ENCODE data around the gene OCSTAMP. TPM values are rescaled to one million over a fixed set of nuclear protein-coding genes. Genes with fewer than 3 reads are reported as not detected.

The OCSTAMP gene
- total and polyA plus RNA-seq, 4 donors = 0.06 to 0.13 TPM; not detected in 2

GRCh38 chr20:46505506-46505905 is 44.9 kb downstream of the OCSTAMP start:
- 100% methylated on average over 3 of the region's 3 CpGs for WGBS (ENCODE audit: insufficient coverage)
- peaks cover 18% of the 10 kb centered on the region for H3K9me3 ChIP-seq (ENCODE audit: control insufficient read depth, insufficient read depth, low read length)
- H3K27me3 ChIP-seq (ENCODE audit: control insufficient read depth, insufficient read depth, low read length) = no peaks in the 10 kb centered on the region
- no peaks in the 10 kb centered on the region for H3K4me1 ChIP-seq (ENCODE audit: control insufficient read depth, insufficient read depth, low read length)
- H3K27ac ChIP-seq (ENCODE audit: low read depth, low read length) = no peak overlapping the region
- no peaks in the 10 kb centered on the region for H3K36me3 ChIP-seq (ENCODE audit: control insufficient read depth, insufficient read depth, low read length)
- no peak for DNase-seq (ENCODE audit: low read depth in 4 of 6, low spot score in 6 of 6)
- H3K4me3 ChIP-seq (ENCODE audit: low read depth, low read length) = no peak overlapping the region

GRCh38 chr20:46501961-46502360 is 48.5 kb downstream of the OCSTAMP start:
- DNase-seq (ENCODE audit: low read depth in 4 of 6, low spot score in 6 of 6) = no peak
- Histone ChIP-seq H3K27me3 (ENCODE audit: control insufficient read depth, insufficient read depth, low read length) (no peaks in the 10 kb centered on the region), H3K4me3 (ENCODE audit: low read depth, low read length) (no peak overlapping the region), H3K4me1 (ENCODE audit: control insufficient read depth, insufficient read depth, low read length) (no peaks in the 10 kb centered on the region), H3K36me3 (ENCODE audit: control insufficient read depth, insufficient read depth, low read length) (no peaks in the 10 kb centered on the region), H3K27ac (ENCODE audit: low read depth, low read length) (no peak overlapping the region), H3K9me3 (ENCODE audit: control insufficient read depth, insufficient read depth, low read length) (peaks cover 18% of the 10 kb centered on the region)
- WGBS (ENCODE audit: insufficient coverage) = 100% methylated on average over 2 of the region's 6 CpGs

GRCh38 chr20:46501337-46501942 is 49.0 kb downstream of the OCSTAMP start:
- Histone ChIP-seq H3K27me3 (ENCODE audit: control insufficient read depth, insufficient read depth, low read length) (no peaks in the 10 kb centered on the region), H3K4me1 (ENCODE audit: control insufficient read depth, insufficient read depth, low read length) (no peaks in the 10 kb centered on the region), H3K4me3 (ENCODE audit: low read depth, low read length) (no peak overlapping the region), H3K27ac (ENCODE audit: low read depth, low read length) (no peak overlapping the region), H3K36me3 (ENCODE audit: control insufficient read depth, insufficient read depth, low read length) (peaks cover 2% of the 10 kb centered on the region), H3K9me3 (ENCODE audit: control insufficient read depth, insufficient read depth, low read length) (peaks cover 18% of the 10 kb centered on the region)
- no peak for DNase-seq (ENCODE audit: low read depth in 4 of 6, low spot score in 6 of 6)
- no CpG with 5 or more reads among the region's 5 CpGs for WGBS (ENCODE audit: insufficient coverage)

- Histone ChIP-seq H3K36me3 (ENCODE audit: control insufficient read depth, insufficient read depth, low read length) (peaks cover 3% of the 10 kb centered on the region), H3K27me3 (ENCODE audit: control insufficient read depth, insufficient read depth, low read length) (no peaks in the 10 kb centered on the region), H3K27ac (ENCODE audit: low read depth, low read length) (no peak overlapping the region), H3K9me3 (ENCODE audit: control insufficient read depth, insufficient read depth, low read length) (no peaks in the 10 kb centered on the region), H3K4me3 (ENCODE audit: low read depth, low read length) (no peak overlapping the region), H3K4me1 (ENCODE audit: control insufficient read depth, insufficient read depth, low read length) (no peaks in the 10 kb centered on the region)
- WGBS (ENCODE audit: insufficient coverage) = no CpG with 5 or more reads among the region's 4 CpGs
- DNase-seq (ENCODE audit: low read depth in 4 of 6, low spot score in 6 of 6) = no peak
Measured at GRCh38 chr20:46494077-46494476, 56.4 kb downstream of the OCSTAMP start.

- Histone ChIP-seq H3K27me3 (ENCODE audit: control insufficient read depth, insufficient read depth, low read length) (no peaks in the 10 kb centered on the region), H3K9me3 (ENCODE audit: control insufficient read depth, insufficient read depth, low read length) (no peaks in the 10 kb centered on the region), H3K4me3 (ENCODE audit: low read depth, low read length) (no peak overlapping the region), H3K4me1 (ENCODE audit: control insufficient read depth, insufficient read depth, low read length) (no peaks in the 10 kb centered on the region), H3K27ac (ENCODE audit: low read depth, low read length) (no peak overlapping the region), H3K36me3 (ENCODE audit: control insufficient read depth, insufficient read depth, low read length) (peaks cover under 1% of the 10 kb centered on the region)
- no peak for DNase-seq (ENCODE audit: low read depth in 4 of 6, low spot score in 6 of 6)
- no CpG with 5 or more reads among the region's 8 CpGs for WGBS (ENCODE audit: insufficient coverage)
Measured at GRCh38 chr20:46491354-46491753, 59.1 kb downstream of the OCSTAMP start.

Other genes with a start within 250 kb of the OCSTAMP start
- gene CDH22, start 242.2 kb downstream of the OCSTAMP start, total RNA-seq = 1 to 10 TPM; 1.6 to 2.4 TPM
- gene CDH22, start 242.2 kb downstream of the OCSTAMP start, polyA plus RNA-seq (ENCODE audit: insufficient read length in 2 of 2) = 10 to 100 TPM; 12.6 to 13.1 TPM
- gene ELMO2, start 144.0 kb downstream of the OCSTAMP start, total RNA-seq = 10 to 100 TPM; 60.2 to 65.4 TPM
- gene ELMO2, start 144.0 kb downstream of the OCSTAMP start, polyA plus RNA-seq (ENCODE audit: insufficient read length in 2 of 2) = 10 to 100 TPM; 76.3 to 87.8 TPM
- gene ZNF334, start 37.1 kb downstream of the OCSTAMP start, total RNA-seq = 10 to 100 TPM; 17.6 to 23.7 TPM
- 10 to 100 TPM; 25.0 to 25.6 TPM for gene ZNF334, start 37.1 kb downstream of the OCSTAMP start, polyA plus RNA-seq (ENCODE audit: insufficient read length in 2 of 2)
- 100 to 1,000 TPM in 1 of 2 donors, 10 to 100 TPM in 1; 39.6 to 303 TPM for gene SLC13A3, start 100.8 kb upstream of the OCSTAMP start, total RNA-seq
- gene SLC13A3, start 100.8 kb upstream of the OCSTAMP start, polyA plus RNA-seq (ENCODE audit: insufficient read length in 2 of 2) = 10 to 100 TPM in 1 of 2 donors, 1 to 10 TPM in 1; 8.8 to 63.7 TPM
- 10 to 100 TPM; 22.4 to 35.6 TPM for gene TP53RK, start 138.8 kb upstream of the OCSTAMP start, total RNA-seq
- gene TP53RK, start 138.8 kb upstream of the OCSTAMP start, polyA plus RNA-seq (ENCODE audit: insufficient read length in 2 of 2) = 10 to 100 TPM; 17.6 to 21.4 TPM
- 10 to 100 TPM; 19.5 to 31.1 TPM for gene SLC2A10, start 159.0 kb upstream of the OCSTAMP start, total RNA-seq
- gene SLC2A10, start 159.0 kb upstream of the OCSTAMP start, polyA plus RNA-seq (ENCODE audit: insufficient read length in 2 of 2) = 10 to 100 TPM; 14.6 to 15.2 TPM

All from spinal cord (tissue), 10 donors.